GM19351 (cell line): ENCODE measurements around the gene SPECC1L.

Experiments
- ATAC-seq: cut with Tn5 transposase; IDR thresholded peaks from one replicate; pipeline ENCODE4 v1.9.1; 2021; ENCODE audit warnings: mild to moderate bottlenecking, moderate library complexity; ENCODE audit not compliant: unreplicated experiment

SPECC1L gene

GRCh38 chr22:24319451-24319850 lies 48.8 kb downstream of the SPECC1L start:
- ATAC-seq = no peak

- no peak for ATAC-seq
These were observed 51.4 kb downstream of the SPECC1L start for GRCh38 chr22:24321999-24322398.

- no peak for ATAC-seq
These were observed 51.9 kb downstream of the SPECC1L start for GRCh38 chr22:24322522-24322921.

GRCh38 chr22:24323233-24323632 lies 52.6 kb downstream of the SPECC1L start:
- no peak for ATAC-seq

- no peak for ATAC-seq
These were observed 53.1 kb downstream of the SPECC1L start for GRCh38 chr22:24323695-24324094.

- no peak for ATAC-seq
These were observed 53.5 kb downstream of the SPECC1L start for GRCh38 chr22:24324137-24324536.

- no peak for ATAC-seq
These were observed 54.6 kb downstream of the SPECC1L start for GRCh38 chr22:24325105-24325757.

GRCh38 chr22:24326266-24326665 lies 55.6 kb downstream of the SPECC1L start:
- no peak for ATAC-seq

- no peak for ATAC-seq
These were observed 57.2 kb downstream of the SPECC1L start for GRCh38 chr22:24327832-24328231.

GRCh38 chr22:24329453-24329852 lies 58.8 kb downstream of the SPECC1L start:
- ATAC-seq = no peak

GRCh38 chr22:24330636-24331035 lies 60.0 kb downstream of the SPECC1L start:
- no peak for ATAC-seq

- ATAC-seq = no peak
These were observed 61.1 kb downstream of the SPECC1L start for GRCh38 chr22:24331468-24332440.

- ATAC-seq = no peak
These were observed 62.7 kb downstream of the SPECC1L start for GRCh38 chr22:24333301-24333700.

- no peak for ATAC-seq
These were observed 64.9 kb downstream of the SPECC1L start for GRCh38 chr22:24335496-24335895.

- ATAC-seq = no peak
These were observed 67.4 kb downstream of the SPECC1L start for GRCh38 chr22:24337894-24338645.

GRCh38 chr22:24338726-24339451 lies 68.3 kb downstream of the SPECC1L start:
- no peak for ATAC-seq

- no peak for ATAC-seq
These were observed 68.8 kb downstream of the SPECC1L start for GRCh38 chr22:24339452-24339747.

GRCh38 chr22:24341627-24342026 lies 71.0 kb downstream of the SPECC1L start:
- ATAC-seq = no peak

GRCh38 chr22:24350627-24351026 lies 80.0 kb downstream of the SPECC1L start:
- ATAC-seq = no peak

- ATAC-seq = no peak
These were observed 82.5 kb downstream of the SPECC1L start for GRCh38 chr22:24353121-24353520.

GRCh38 chr22:24355574-24355973 lies 84.9 kb downstream of the SPECC1L start:
- ATAC-seq = no peak
